Gastroesophageal sphincter (tissue), 4 donors: ENCODE results near the gene SMAD9. TPM values are rescaled to one million over a fixed set of nuclear protein-coding genes. Genes with fewer than 3 reads are reported as not detected.
A peak's percentile ranks its signal among the peaks of the same experiment; 100 is the strongest.

Experiments used
- ATAC-seq: fragments of 150-250 bp; one replicate; pipeline ENCODE4 v1.9.1; 2016; ENCODE audit warnings: mild to moderate bottlenecking, moderate library complexity
- H3K27ac ChIP-seq, 4 donors: fragments of 200-600 bp; sonication (generic) in 3 of 4; 1 replicate in 3 of 4; 2 replicates in 1 of 4; pipeline ENCODE4 v1.5.1; 2016 to 2019
- H3K27me3 ChIP-seq: fragments of 200-600 bp; sonication (generic); one replicate; pipeline ENCODE4 v1.5.1; 2019
- H3K36me3 ChIP-seq, 2 donors: fragments of 200-600 bp; sonication (generic); one replicate each; pipeline ENCODE4 v1.5.1; 2019; ENCODE audit warnings: control low read depth in 1 of 2
- H3K4me1 ChIP-seq, 3 donors: fragments of 200-600 bp; sonication (generic); 1 replicate in 2 of 3; 2 replicates in 1 of 3; pipeline ENCODE4 v1.5.1; 2016 to 2019; ENCODE audit warnings: control low read depth in 2 of 3
- H3K4me3 ChIP-seq, 2 donors: fragments of 200-600 bp; sonication (generic); one replicate each; pipeline ENCODE4 v1.5.1; 2019; ENCODE audit warnings: mild to moderate bottlenecking in 1 of 2, moderate library complexity in 1 of 2
- H3K9me3 ChIP-seq, 3 donors: fragments of 200-600 bp; sonication (generic); one replicate each; pipeline ENCODE4 v1.5.1; 2017 to 2019; ENCODE audit warnings: control low read depth in 2 of 3
- EP300 ChIP-seq: sonication (generic); formaldehyde crosslinking; IDR thresholded peaks from one replicate; pipeline ENCODE4 v1.6.1; 2017; ENCODE audit warnings: antibody characterized with exemption, mild to moderate bottlenecking
- POLR2A ChIP-seq, 2 donors: fragments of 450-650 bp; IDR thresholded peaks; one replicate each; pipeline ENCODE4 v1.6.1; 2017; ENCODE audit warnings: antibody characterized with exemption in 2 of 2, mild to moderate bottlenecking in 2 of 2, moderate library complexity in 1 of 2
- POLR2AphosphoS5 ChIP-seq: sonication (generic); formaldehyde crosslinking; IDR thresholded peaks from one replicate; pipeline ENCODE4 v1.6.1; 2017; ENCODE audit warnings: antibody characterized with exemption
- WGBS, 2 donors: methylation state at CpG; one replicate each; pipeline ENCODE4 v1.1.5; 2018; ENCODE audit warnings: low coverage in 1 of 2; 5-methylcytosine and 5-hydroxymethylcytosine counted together
- total RNA-seq, 4 donors: library from RNA; depleted of rRNA; stranded (reverse); fragments of >200 nt; gene quantifications; one replicate each; pipeline ENCODE4 v1.1.0, GENCODE V29; 2016
- TF ChIP-seq, protein P1 (sequence below), 4 experiments: fragments of 200-600 bp in 2 of 4; fragments of 450-650 bp in 2 of 4; sonication (generic) in 1 of 4; IDR thresholded peaks; one replicate each; pipeline ENCODE4 v1.5.1; 2017 to 2019; ENCODE audit warnings: antibody characterized with exemption in 4 of 4, mild to moderate bottlenecking in 2 of 4, moderate library complexity in 2 of 4

Gene SMAD9
- total RNA-seq, 4 donors from 2014 or later: 47.3 to 93.7 (median 59.7) TPM

DNA sequence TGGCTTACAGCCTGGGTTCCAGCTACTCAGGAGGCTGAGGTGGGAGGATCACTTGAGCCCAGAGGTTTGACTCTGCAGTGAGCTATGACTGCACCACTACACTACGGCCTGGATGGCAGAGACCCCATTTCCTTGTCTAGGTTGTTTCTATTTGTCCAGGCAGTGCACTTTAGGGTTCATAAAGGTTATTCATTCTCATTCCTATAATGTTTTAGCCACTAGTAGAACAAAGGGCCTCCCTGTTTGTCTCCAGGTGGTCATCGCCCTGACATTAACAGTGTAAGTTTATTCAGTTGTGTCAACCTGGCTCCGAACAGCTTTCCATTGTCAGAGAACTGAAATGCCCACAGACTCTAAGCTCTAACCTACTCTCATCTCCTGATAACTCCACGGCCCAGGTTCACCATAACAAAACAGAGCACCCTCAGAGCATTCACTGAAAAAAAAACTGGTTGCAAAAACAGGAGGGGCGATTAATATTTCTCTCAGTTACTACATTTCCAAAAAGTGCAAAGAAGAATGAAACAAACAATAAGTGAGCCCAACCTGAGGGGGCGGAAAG, 37.1 kb downstream of the SMAD9 start:
- WGBS, 2 donors: 76 to 97% methylated on average over 4 of the region's 6 CpGs
- Histone ChIP-seq H3K27me3 (no peaks in the 10 kb centered on the region), H3K4me3 (no peak overlapping the region), H3K27ac (peak overlapping the region in 1 of 4 donors; percentile 14), H3K36me3 (peaks cover 0 to 18% of the 10 kb centered on the region in 2 donors), H3K9me3 (no peaks in the 10 kb centered on the region), H3K4me1 (peaks cover 0 to 31% (median 4%) of the 10 kb centered on the region in 3 donors)
- no peak for ATAC-seq
- no peak for TF ChIP-seq EP300
- TF ChIP-seq, protein P1, sequence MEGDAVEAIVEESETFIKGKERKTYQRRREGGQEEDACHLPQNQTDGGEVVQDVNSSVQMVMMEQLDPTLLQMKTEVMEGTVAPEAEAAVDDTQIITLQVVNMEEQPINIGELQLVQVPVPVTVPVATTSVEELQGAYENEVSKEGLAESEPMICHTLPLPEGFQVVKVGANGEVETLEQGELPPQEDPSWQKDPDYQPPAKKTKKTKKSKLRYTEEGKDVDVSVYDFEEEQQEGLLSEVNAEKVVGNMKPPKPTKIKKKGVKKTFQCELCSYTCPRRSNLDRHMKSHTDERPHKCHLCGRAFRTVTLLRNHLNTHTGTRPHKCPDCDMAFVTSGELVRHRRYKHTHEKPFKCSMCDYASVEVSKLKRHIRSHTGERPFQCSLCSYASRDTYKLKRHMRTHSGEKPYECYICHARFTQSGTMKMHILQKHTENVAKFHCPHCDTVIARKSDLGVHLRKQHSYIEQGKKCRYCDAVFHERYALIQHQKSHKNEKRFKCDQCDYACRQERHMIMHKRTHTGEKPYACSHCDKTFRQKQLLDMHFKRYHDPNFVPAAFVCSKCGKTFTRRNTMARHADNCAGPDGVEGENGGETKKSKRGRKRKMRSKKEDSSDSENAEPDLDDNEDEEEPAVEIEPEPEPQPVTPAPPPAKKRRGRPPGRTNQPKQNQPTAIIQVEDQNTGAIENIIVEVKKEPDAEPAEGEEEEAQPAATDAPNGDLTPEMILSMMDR (IDR thresholded peaks at IDR 0.05): no peak
- no peak for TF ChIP-seq POLR2AphosphoS5
- TF ChIP-seq POLR2A (IDR thresholded peaks at IDR 0.05): no peak

DNA sequence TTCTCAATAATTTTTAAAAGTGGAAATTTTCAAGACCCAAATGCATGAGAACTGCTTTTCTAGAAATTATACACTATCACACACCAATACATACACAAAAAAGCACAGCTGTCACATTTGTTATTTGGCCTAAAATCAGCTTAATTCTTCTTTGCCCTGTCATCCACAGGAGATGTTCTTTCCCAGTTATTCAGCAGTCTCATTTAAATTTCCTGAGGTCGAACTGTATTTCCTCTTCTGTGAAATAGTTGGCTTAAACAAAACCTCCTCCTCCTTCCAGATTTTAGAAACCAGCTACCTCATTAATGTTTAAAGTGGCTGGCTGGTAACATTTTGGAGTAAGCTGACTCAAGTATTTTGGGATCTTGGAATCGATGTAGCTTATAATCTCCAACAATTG, 39.1 kb downstream of the SMAD9 start:
- Histone ChIP-seq H3K36me3 (peaks cover 0 to 29% of the 10 kb centered on the region in 2 donors), H3K9me3 (no peaks in the 10 kb centered on the region), H3K4me3 (no peak overlapping the region), H3K27ac (no peak overlapping the region), H3K4me1 (peaks cover 0 to 27% (median 4%) of the 10 kb centered on the region in 3 donors), H3K27me3 (no peaks in the 10 kb centered on the region)
- WGBS, 2 donors: 11 to 23% methylated on average over 2 of the region's 2 CpGs
- TF ChIP-seq, protein P1 (IDR thresholded peaks at IDR 0.05): no peak
- no peak for TF ChIP-seq POLR2A (IDR thresholded peaks at IDR 0.05)
- TF ChIP-seq EP300: no peak
- no peak for TF ChIP-seq POLR2AphosphoS5
- no peak for ATAC-seq

DNA sequence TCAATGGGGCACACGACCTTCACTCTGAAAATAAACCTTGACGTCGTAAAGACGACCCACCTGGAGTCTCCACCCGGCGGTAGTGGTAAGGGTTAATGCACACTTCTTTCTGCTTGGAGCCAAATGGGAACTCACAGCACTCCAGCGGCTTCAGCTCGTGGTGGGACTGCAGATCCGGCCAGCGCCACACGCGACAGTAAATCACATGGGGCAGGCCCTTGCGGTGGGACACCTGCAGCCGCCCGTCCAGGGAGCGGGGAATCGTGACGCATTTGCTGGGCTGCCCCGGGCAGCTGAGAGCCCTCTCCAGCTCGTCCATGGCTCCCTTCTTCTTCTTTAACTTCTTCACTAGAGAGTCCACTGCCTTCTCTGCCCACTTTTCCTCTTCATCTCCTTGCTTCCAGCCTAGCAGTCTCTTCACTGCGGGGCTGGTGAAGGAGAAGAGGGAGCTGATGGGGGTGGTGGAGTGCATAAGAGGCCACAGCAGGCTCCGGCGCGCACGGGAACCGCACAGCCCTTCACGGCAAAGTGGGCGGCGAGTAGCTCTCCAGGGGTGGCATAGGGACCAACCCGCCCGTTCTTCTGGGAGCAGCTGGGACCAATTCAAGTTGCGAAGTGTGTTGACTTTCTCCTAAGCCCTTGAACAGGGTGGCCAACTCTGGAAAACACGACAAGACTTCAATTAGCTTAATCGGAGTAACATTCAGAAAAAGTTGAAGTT, 40.7 kb downstream of the SMAD9 start:
- H3K36me3 ChIP-seq: peaks cover 0 to 29% of the 10 kb centered on the region in 2 donors
- H3K9me3 ChIP-seq: no peaks in the 10 kb centered on the region
- WGBS, 2 donors: 68% methylated on average over 3 of the region's 34 CpGs; no CpG with 5 or more reads in 1 of the 2 donors
- no peak for ATAC-seq
- no peak overlapping the region for H3K4me3 ChIP-seq
- H3K4me1 ChIP-seq: peaks cover 0 to 27% (median 4%) of the 10 kb centered on the region in 3 donors
- no peak overlapping the region for H3K27ac ChIP-seq
- TF ChIP-seq POLR2AphosphoS5 (no peak), EP300 (no peak), POLR2A (IDR thresholded peaks at IDR 0.05) (no peak)
- TF ChIP-seq, protein P1 (IDR thresholded peaks at IDR 0.05): no peak
- no peaks in the 10 kb centered on the region for H3K27me3 ChIP-seq

DNA sequence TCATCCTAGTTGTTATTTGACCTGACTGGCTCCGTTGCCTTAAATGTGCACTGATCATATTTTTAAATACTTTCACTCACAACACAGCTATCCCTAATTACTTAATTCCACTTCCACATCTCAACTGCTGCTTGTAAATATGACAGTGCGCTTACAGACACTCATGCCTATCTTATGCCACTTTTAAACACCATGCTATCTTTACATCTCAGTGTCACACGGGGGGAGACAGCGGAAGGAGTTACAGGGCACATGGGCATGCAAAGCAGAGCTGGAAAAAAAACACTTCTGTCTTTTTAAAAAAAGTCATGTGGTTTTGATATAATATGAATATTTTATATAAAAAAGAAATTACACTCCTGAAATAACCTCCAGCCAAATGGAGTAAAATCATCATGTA, 44.1 kb downstream of the SMAD9 start:
- Histone ChIP-seq H3K9me3 (no peaks in the 10 kb centered on the region), H3K27ac (no peak overlapping the region), H3K4me3 (no peak overlapping the region), H3K27me3 (no peaks in the 10 kb centered on the region), H3K4me1 (peaks cover 0 to 16% (median 0%) of the 10 kb centered on the region in 3 donors), H3K36me3 (peaks cover 0 to 51% of the 10 kb centered on the region in 2 donors)
- 82 to 94% methylated on average over 3 to 4 of the region's 4 CpGs for WGBS, 2 donors
- ATAC-seq: no peak
- TF ChIP-seq, protein P1 (IDR thresholded peaks at IDR 0.05): no peak
- no peak for TF ChIP-seq POLR2AphosphoS5
- TF ChIP-seq POLR2A (IDR thresholded peaks at IDR 0.05): no peak
- TF ChIP-seq EP300: no peak

DNA sequence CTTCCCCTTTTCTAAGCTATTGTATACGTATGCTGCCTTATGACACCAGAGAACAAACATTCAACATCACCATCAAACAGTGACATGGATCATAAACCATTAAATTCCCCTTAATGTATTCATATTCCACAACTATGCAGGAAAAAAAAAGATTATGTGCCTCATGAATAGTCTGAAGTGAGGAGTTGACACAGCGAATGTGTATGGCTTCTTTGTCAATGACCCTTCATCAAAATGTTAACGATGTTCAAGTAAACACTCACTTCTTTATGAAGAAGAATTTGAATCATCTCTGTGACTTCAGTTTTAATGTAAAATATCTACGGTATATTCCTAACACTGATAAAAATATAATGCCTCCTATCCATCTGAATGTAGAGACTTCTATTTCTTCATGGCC, 44.6 kb downstream of the SMAD9 start:
- H3K4me1 ChIP-seq: peaks cover 0 to 12% (median 0%) of the 10 kb centered on the region in 3 donors
- H3K36me3 ChIP-seq: peaks cover 0 to 57% of the 10 kb centered on the region in 2 donors
- no peak overlapping the region for H3K27ac ChIP-seq
- 73 to 80% methylated on average over 4 of the region's 4 CpGs for WGBS, 2 donors
- no peaks in the 10 kb centered on the region for H3K9me3 ChIP-seq
- H3K27me3 ChIP-seq: no peaks in the 10 kb centered on the region
- TF ChIP-seq, protein P1 (IDR thresholded peaks at IDR 0.05): no peak
- no peak for ATAC-seq
- no peak overlapping the region for H3K4me3 ChIP-seq
